ENCODE measurements around the gene AGO1.

DNA sequence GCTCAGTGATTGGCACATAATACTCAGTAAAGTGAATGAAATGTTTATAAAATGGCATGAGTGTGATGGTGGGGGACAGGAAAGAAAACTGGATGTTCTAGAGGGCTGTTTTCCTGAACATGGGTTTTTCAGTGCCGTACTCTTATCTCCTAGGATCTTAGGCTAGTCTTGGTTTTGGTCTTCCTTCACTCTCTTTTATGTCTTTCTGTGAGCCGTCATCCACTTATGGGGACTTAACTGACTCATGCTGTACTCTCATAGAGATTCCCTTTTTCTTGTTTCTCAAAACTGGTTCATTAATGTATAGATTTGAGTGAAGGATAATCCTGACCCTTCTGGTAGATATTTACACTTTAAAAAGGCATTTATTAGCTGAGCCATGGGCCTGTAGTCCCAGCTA lies 64.5 kb downstream of the AGO1 start:
- TF ChIP-seq EZH2 (IDR thresholded peaks at IDR 0.05; ENCODE audit: borderline replicate concordance, insufficient read depth, low read length, poor library complexity, severe bottlenecking) = no peak
- TF ChIP-seq, protein P1, sequence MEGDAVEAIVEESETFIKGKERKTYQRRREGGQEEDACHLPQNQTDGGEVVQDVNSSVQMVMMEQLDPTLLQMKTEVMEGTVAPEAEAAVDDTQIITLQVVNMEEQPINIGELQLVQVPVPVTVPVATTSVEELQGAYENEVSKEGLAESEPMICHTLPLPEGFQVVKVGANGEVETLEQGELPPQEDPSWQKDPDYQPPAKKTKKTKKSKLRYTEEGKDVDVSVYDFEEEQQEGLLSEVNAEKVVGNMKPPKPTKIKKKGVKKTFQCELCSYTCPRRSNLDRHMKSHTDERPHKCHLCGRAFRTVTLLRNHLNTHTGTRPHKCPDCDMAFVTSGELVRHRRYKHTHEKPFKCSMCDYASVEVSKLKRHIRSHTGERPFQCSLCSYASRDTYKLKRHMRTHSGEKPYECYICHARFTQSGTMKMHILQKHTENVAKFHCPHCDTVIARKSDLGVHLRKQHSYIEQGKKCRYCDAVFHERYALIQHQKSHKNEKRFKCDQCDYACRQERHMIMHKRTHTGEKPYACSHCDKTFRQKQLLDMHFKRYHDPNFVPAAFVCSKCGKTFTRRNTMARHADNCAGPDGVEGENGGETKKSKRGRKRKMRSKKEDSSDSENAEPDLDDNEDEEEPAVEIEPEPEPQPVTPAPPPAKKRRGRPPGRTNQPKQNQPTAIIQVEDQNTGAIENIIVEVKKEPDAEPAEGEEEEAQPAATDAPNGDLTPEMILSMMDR (IDR thresholded peaks at IDR 0.05; ENCODE audit: poor library complexity, severe bottlenecking) = no peak
- TF ChIP-seq, protein P2, sequence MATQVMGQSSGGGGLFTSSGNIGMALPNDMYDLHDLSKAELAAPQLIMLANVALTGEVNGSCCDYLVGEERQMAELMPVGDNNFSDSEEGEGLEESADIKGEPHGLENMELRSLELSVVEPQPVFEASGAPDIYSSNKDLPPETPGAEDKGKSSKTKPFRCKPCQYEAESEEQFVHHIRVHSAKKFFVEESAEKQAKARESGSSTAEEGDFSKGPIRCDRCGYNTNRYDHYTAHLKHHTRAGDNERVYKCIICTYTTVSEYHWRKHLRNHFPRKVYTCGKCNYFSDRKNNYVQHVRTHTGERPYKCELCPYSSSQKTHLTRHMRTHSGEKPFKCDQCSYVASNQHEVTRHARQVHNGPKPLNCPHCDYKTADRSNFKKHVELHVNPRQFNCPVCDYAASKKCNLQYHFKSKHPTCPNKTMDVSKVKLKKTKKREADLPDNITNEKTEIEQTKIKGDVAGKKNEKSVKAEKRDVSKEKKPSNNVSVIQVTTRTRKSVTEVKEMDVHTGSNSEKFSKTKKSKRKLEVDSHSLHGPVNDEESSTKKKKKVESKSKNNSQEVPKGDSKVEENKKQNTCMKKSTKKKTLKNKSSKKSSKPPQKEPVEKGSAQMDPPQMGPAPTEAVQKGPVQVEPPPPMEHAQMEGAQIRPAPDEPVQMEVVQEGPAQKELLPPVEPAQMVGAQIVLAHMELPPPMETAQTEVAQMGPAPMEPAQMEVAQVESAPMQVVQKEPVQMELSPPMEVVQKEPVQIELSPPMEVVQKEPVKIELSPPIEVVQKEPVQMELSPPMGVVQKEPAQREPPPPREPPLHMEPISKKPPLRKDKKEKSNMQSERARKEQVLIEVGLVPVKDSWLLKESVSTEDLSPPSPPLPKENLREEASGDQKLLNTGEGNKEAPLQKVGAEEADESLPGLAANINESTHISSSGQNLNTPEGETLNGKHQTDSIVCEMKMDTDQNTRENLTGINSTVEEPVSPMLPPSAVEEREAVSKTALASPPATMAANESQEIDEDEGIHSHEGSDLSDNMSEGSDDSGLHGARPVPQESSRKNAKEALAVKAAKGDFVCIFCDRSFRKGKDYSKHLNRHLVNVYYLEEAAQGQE (IDR thresholded peaks at IDR 0.05; ENCODE audit: borderline replicate concordance) = no peak
- no peak for TF ChIP-seq POLR2AphosphoS5 (IDR thresholded peaks at IDR 0.05)
- no peak for TF ChIP-seq EP300 (conservative IDR thresholded peaks at IDR 0.05; ENCODE audit: poor library complexity, severe bottlenecking)
- no peak for TF ChIP-seq RAD21 (conservative IDR thresholded peaks at IDR 0.05)
- no peak for TF ChIP-seq TAF1 (IDR thresholded peaks at IDR 0.05; ENCODE audit: low read depth)
- TF ChIP-seq MXI1 (conservative IDR thresholded peaks at IDR 0.05; ENCODE audit: poor library complexity, severe bottlenecking) = no peak
- TF ChIP-seq SMC3 (conservative IDR thresholded peaks at IDR 0.05; ENCODE audit: poor library complexity) = no peak

All from neural cell (in vitro differentiated cells).